ENCODE results near the gene ANKS1A.

- TF ChIP-seq CTCF (IDR thresholded peaks at IDR 0.05), result no peak
- no peak for TF ChIP-seq POLR2AphosphoS5 (IDR thresholded peaks at IDR 0.05; ENCODE audit: low read depth, low read length)
- TF ChIP-seq SIN3A (IDR thresholded peaks at IDR 0.05; ENCODE audit: borderline replicate concordance, insufficient read depth, low read depth, low read length), result no peak
- no peak for TF ChIP-seq TCF7L2 (IDR thresholded peaks at IDR 0.05; ENCODE audit: low read depth, low read length)
- TF ChIP-seq, protein P1, sequence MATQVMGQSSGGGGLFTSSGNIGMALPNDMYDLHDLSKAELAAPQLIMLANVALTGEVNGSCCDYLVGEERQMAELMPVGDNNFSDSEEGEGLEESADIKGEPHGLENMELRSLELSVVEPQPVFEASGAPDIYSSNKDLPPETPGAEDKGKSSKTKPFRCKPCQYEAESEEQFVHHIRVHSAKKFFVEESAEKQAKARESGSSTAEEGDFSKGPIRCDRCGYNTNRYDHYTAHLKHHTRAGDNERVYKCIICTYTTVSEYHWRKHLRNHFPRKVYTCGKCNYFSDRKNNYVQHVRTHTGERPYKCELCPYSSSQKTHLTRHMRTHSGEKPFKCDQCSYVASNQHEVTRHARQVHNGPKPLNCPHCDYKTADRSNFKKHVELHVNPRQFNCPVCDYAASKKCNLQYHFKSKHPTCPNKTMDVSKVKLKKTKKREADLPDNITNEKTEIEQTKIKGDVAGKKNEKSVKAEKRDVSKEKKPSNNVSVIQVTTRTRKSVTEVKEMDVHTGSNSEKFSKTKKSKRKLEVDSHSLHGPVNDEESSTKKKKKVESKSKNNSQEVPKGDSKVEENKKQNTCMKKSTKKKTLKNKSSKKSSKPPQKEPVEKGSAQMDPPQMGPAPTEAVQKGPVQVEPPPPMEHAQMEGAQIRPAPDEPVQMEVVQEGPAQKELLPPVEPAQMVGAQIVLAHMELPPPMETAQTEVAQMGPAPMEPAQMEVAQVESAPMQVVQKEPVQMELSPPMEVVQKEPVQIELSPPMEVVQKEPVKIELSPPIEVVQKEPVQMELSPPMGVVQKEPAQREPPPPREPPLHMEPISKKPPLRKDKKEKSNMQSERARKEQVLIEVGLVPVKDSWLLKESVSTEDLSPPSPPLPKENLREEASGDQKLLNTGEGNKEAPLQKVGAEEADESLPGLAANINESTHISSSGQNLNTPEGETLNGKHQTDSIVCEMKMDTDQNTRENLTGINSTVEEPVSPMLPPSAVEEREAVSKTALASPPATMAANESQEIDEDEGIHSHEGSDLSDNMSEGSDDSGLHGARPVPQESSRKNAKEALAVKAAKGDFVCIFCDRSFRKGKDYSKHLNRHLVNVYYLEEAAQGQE (IDR thresholded peaks at IDR 0.05; ENCODE audit: insufficient read depth in 1 of 2, low read depth in 2 of 2, low read length in 1 of 2), result no peak
These were observed 90.9 kb downstream of the ANKS1A start for GRCh38 chr6:34979994-34980393.
